Stimulated activated CD8-positive, alpha-beta memory T cell treated with anti-CD3 and anti-CD28 coated beads, Interleukin-12 subunit alpha, Interleukin-12 subunit beta, amount 100 ng/mL, for 24 hours (primary cell): ENCODE measurements around the gene SLIT1.

ENCODE experiments used
- DNase-seq: peaks from one replicate; pipeline ENCODE4 v3.0.0-alpha.2; 2020; ENCODE audit errors: extremely low read depth

Gene SLIT1

DNA sequence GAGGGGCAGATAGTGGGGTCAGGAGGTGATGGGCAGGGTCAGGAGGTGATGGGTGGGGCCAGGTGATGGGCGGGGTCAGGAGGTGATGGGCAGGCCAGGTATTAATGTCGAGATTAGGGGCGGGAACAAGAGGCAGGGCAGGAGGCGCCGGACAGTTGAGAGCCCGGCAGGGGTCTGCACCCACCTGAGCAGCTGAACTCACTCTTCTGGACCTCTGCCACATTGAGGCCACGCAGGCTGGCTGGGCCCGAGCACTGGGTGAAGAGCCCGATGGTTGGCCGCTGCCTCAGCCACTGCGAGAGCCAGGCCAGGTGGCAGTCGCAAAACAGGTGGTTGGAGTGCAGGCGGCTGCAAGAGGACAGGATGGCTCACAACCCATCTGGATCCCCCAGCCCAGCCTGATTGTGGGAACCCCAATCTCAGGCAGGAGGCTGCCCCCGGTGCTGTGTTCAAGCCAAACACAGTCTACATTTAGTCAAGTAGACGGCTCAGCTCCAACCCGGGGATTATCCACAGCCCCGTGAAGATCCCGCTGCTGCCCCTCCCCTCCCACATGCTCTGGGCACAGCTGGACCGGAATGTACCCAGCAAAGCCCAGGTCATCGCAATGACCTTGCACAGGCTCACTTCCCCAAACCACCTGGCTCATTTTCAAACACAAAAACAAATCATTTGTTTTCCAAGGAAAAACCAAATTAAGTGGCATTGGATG is 122.3 kb downstream of the SLIT1 start:
- DNase-seq: no peak

- DNase-seq: no peak
These were observed 123.3 kb downstream of the SLIT1 start for GRCh38 chr10:97062456-97062855.

DNA sequence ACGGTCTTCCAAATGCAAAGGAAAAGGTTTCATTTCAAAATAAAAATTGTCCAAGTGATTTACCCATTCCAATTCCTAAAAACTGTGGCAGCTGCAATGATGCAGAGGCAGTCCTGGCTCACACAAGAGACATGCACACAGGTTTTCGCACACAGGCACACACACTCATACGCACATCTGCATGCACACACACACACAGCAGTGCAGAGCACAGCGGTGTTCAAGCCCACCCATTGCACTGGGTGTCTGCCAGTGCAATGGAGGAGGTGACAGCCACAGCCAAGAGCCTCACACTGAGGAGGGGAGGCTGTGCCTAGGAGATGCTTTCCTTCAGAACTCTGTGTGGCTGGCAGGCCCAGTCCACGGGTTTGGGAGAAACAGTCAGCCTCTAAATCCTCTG is 123.7 kb downstream of the SLIT1 start:
- DNase-seq: no peak

DNA sequence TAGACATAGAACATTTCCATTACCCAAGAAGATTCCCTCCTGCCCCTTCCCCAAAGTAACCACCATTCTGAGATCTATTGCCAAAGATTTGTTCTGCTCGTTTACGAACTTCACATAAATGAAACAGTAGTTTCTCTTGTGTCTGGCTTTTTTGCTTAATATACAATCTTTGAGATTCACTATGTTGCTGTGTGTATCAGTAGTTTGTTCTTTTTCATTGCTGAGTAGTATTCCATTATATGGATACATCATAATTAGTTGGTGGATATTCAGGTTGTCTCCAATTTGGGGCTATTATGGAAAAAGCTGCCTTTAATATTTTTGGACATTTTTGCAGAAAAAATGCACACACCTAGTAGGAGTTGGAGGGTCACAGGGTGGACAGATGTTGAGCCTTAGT is 124.3 kb downstream of the SLIT1 start:
- DNase-seq: no peak

DNA sequence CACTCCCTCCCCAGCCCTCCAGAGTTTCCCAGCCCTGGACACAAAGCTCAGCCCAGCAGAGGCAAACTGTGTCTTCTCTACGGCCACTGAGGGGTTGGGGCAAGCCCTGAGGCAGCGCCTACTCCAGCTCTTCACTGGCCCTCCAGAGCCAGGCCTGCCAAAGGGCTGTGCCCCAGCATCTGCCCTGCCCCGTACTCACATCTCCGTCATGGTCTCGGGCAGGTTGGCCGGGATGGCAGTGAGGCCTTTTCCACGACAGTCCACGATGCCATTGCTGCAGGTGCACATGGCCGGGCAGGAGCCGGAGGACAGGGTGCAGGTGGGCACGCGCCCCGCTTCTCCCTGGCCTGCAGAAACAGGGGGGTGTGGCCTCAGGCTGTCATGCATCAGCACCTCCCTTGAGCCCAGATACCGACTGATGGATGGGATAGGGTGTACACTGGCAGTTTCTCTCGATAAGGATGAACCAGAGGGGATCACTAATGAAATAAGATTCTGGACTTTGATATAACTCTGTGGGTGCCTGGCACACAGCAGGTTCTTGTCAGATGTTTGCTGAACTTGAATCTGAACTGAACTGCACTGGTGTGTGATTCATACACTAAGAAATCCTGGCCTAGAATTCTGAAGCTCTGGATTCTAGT is 125.2 kb downstream of the SLIT1 start:
- no peak for DNase-seq

GRCh38 chr10:97059872-97060205 is 125.9 kb downstream of the SLIT1 start:
- DNase-seq: no peak

- DNase-seq: no peak
These were observed 126.5 kb downstream of the SLIT1 start for GRCh38 chr10:97059006-97059871.

- DNase-seq: no peak
These were observed 127.2 kb downstream of the SLIT1 start for GRCh38 chr10:97058521-97058920.

GRCh38 chr10:97057491-97058235 is 128.1 kb downstream of the SLIT1 start:
- DNase-seq: no peak

DNA sequence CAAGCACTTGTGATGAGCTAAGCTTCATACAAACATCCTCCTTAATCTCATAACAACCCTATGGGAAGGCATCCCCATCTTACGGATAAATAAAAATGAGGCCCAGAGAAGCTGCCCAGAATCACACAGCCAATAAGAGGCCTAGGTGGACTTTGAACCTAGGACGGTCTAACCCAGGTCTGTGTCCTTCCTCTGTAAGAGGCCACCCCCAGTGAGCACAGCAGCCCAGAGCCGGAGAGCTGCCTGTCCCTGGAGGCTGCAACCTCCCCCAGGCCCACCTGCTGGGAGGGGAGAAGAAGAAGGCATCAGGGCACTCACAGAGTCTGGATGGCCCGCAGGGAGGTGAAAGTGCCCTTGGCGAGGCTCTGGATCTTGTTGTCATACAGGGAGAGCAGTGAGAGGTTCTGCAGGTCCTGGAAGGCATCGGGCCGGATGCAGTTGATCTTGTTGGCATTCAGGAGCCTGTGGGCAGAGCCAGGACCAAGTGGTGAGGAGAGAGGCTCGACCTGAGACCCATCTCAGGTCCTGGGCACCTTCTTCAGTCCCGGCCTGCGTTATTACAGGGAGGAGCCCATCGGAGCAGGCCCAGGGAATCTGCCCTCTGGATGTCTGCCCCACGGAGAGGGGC is 129.6 kb downstream of the SLIT1 start:
- no peak for DNase-seq

GRCh38 chr10:97053276-97053675 is 132.5 kb downstream of the SLIT1 start:
- DNase-seq: no peak

DNA sequence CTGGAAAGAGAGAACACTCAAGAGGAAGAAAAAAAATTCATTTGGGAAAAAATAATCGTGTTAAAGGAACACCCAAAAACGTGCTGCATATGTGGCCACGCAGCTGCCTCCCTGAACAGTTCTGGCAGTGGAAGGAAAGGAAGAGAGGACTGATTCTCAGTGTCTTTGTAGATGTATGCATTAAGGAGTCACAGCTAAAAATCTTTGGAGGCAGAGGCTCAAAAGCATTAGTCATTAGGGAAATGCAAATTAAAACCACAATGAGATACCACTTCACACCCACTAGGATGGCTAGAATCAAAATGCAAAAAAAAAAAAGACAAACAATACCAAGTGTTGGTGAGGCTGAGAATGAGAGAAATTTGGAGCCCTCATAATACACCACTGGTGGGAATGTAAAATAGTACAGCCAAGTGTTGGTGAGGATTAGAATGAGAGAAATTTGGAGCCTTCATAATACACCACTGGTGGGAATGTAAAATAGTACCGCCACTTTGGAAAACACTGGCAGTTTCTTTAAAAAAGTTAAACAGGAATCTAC is 134.7 kb downstream of the SLIT1 start:
- no peak for DNase-seq

DNA sequence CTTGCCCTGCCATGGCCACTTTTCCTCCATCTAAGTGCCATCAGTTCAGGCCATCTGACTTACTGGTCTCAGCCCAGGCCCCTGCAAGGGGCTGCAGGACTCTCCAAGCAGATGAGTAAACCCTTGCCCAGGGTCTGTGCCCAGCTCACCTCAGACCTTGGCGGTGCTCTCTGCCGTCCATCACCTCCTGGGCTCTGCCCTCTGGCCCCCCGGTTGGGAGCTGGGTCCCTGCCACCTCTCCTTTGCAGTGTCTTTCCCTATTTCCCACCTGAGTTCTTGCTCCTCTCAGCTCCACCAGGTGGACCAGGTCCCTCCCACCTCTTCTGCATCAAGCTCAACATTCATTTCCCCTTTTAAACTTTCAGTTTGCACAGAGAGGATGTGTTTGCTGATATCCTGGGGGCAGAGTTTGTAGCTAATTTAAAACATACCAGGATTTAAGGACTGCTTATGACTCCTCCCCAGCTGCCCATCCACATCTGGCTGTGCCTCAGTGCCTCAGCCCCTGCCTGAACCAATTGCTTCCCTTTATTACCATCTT is 135.5 kb downstream of the SLIT1 start:
- DNase-seq: no peak

DNA sequence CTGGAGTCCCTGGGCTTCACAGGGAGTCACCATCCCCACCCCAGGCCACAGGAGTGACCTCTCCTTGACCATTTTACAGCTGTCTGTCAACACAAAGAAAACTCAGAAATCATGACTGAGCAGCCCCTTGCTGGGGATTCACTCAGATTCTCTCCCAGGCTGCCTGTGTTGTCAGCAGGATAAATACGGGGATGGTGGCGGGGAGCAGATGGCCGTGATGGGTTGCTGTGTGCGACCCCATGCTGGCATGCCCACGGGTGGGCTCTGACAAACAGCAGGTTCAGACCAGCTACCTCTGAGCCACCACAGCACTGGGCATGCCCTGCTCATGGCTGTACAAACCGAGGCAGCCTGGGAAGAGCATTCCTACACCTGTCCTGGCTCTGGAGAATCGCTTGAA is 136.1 kb downstream of the SLIT1 start:
- no peak for DNase-seq

GRCh38 chr10:97048649-97049427 is 136.9 kb downstream of the SLIT1 start:
- no peak for DNase-seq

DNA sequence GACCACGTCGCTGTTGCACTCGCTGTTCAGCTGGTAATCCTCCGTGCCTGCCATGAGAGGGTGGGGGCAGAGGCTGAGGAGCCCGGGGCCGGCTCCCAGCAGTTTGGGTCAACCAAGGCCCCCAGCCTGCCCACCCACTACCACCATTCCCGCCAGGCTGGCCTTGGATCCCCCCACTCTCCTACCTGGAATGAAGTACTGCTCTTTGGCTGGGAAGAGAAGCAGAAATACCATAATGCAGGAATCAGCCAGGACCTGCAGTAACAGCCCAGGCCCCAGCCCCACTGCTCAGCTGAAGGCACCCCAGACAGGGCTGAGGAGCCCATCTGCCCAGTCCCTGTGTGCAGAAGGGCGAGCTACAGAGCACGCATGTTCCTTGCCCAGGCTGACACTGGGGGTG is 138.0 kb downstream of the SLIT1 start:
- no peak for DNase-seq

- DNase-seq: no peak
These were observed 138.5 kb downstream of the SLIT1 start for GRCh38 chr10:97047083-97047736.

- DNase-seq: no peak
These were observed 139.2 kb downstream of the SLIT1 start for GRCh38 chr10:97046456-97047082.

GRCh38 chr10:97043563-97043855 is 142.2 kb downstream of the SLIT1 start:
- no peak for DNase-seq
